Fibroblast of the aortic adventitia (primary cell): ENCODE results near the gene RANBP2. TPM values are rescaled to one million over a fixed set of nuclear protein-coding genes. Genes with fewer than 3 reads are reported as not detected.

Experiments used
- DNase-seq: peaks from one replicate; pipeline ENCODE4 v3.0.0-alpha.2; 2010; ENCODE audit warnings: low read depth
- H3K4me3 ChIP-seq: 2 replicates; pipeline ENCODE4 v1.5.1; 2011; ENCODE audit warnings: low read depth, mild to moderate bottlenecking, control low read depth, low read length, moderate library complexity
- total RNA-seq: library from RNA; depleted of rRNA; stranded (reverse); fragments of >200 nt; gene quantifications from 2 replicates; pipeline ENCODE4 v1.2.3, GENCODE V29; 2012; ENCODE audit warnings: low replicate concordance
- TF ChIP-seq, protein P1 (sequence below): IDR thresholded peaks from 2 replicates; pipeline ENCODE4 v1.5.1; 2011; ENCODE audit warnings: mild to moderate bottlenecking, low read length, control low read depth, inconsistent platforms; ENCODE audit not compliant: insufficient read depth

RANBP2 gene
- total RNA-seq, 1 donor, result 81.6 TPM

GRCh38 chr2:108805782-108806181 lies 86.5 kb downstream of the RANBP2 start:
- no peak overlapping the region for H3K4me3 ChIP-seq
- DNase-seq, result no peak
- TF ChIP-seq, protein P1, sequence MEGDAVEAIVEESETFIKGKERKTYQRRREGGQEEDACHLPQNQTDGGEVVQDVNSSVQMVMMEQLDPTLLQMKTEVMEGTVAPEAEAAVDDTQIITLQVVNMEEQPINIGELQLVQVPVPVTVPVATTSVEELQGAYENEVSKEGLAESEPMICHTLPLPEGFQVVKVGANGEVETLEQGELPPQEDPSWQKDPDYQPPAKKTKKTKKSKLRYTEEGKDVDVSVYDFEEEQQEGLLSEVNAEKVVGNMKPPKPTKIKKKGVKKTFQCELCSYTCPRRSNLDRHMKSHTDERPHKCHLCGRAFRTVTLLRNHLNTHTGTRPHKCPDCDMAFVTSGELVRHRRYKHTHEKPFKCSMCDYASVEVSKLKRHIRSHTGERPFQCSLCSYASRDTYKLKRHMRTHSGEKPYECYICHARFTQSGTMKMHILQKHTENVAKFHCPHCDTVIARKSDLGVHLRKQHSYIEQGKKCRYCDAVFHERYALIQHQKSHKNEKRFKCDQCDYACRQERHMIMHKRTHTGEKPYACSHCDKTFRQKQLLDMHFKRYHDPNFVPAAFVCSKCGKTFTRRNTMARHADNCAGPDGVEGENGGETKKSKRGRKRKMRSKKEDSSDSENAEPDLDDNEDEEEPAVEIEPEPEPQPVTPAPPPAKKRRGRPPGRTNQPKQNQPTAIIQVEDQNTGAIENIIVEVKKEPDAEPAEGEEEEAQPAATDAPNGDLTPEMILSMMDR, result no peak

DNA sequence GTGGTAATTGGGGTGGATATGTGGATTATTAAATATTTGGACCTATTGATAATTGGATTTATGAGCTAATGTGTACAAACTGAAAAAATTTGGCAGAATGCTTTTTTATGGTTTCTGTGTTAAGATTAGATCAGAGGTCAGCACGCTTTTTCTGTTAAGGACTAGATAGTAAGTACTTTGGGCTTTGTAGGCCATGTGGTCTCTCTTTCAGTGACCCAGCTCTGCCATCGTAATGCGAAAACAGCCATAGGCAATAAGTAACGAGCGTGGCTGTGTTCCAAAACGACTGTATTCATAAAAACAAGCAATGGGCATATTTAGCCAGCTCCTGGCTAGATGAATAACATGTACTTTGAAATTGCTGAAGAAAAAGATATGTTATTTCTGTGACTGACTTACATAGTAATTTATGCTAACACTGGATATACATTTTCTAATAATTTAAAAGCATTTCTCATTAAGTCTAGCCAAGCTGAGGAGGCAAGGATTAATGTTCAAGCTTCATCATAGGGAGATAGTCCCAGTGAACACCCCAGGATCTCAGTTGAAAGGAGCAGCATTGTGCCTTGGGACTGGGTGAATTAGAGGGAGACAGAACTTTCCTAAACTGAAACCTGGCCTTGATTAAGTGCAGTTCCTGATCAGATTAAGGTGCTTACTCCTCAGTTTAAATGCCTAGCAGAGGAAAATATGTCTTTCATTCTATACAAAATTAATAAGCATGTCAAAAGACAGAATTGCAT lies 87.3 kb downstream of the RANBP2 start:
- DNase-seq, result no peak
- TF ChIP-seq, protein P1, result no peak
- no peak overlapping the region for H3K4me3 ChIP-seq

- no peak overlapping the region for H3K4me3 ChIP-seq
- DNase-seq, result no peak
- TF ChIP-seq, protein P1, result no peak
Observed at GRCh38 chr2:108809936-108810335, 90.7 kb downstream of the RANBP2 start.

DNA sequence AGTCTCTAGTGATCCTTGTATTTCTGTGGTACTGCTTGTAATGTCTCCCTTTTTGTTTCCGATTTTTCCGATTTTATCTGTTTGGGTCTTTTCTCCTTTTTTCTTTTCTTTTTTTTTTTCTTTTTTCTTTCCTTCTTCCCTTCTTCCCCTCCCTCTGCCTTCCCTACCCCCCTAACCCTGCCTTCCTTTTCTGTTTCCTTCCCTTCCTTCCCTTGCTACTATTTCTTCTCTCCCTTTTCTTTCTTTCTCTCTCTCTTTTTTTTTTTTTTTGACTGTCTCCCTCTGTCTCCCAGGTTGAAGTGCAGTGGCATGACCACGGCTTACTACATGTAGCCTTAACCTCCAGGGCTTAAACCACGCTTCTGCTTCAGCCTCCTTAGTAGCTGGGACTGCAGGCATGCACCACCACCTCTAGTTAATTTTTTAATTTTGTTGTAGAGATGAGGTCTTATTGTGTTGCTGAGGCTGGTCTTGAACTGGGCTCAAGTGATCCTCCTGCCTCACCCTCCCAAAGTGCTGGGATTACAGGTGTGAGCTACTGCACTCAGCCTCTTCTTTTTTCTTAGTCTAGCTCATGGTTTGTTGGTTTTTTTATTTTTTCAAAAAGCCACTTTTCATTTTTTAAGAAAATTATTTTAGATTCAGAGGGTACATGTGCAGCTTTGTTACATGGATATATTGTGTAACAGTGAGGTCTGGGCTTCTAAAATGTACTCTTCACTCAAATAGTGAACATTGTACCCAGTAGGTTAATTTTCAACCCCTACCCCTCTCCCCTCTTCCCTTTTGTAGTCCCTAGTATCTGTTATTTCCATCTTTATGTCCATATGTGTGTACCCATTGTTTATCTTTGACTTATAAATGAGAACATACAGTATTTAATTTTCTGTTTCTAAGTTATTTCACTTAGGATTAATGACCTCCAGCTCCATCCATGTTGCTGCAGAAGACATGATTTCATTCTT lies 92.0 kb downstream of the RANBP2 start:
- no peak overlapping the region for H3K4me3 ChIP-seq
- TF ChIP-seq, protein P1, result no peak
- no peak for DNase-seq

- TF ChIP-seq, protein P1, result no peak
- no peak for DNase-seq
- no peak overlapping the region for H3K4me3 ChIP-seq
Observed at GRCh38 chr2:108813732-108814131, 94.5 kb downstream of the RANBP2 start.

DNA sequence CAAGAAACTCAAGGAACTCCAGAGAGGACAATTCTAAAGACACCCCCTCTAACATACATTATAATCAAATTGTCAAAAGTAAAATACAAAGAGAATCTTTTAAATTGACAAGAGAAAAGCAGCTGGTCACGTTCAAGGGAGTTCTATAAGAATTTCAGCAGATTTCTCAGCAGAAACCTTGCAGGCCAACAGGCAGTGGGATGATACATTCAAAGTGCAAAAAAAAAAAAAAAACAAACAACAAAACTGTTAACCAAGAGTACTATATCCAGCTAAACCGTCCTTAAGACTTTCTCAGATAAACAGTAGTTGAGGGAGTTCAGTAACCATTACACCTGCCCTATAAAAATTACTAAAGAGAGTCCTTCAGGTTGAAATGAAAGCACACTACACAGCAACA lies 101.2 kb downstream of the RANBP2 start:
- TF ChIP-seq, protein P1, result no peak
- DNase-seq, result no peak
- H3K4me3 ChIP-seq, result no peak overlapping the region
